ENCODE results near the gene TMEM184B. TPM values are rescaled to one million over a fixed set of nuclear protein-coding genes. Genes with fewer than 3 reads are reported as not detected.

TMEM184B gene
- total and polyA plus RNA-seq, 10 of the 15 experiments (the other 5 are each of a cell fraction or from before 2014, with no cell fraction given): 0.56 to 22.4 (median 7.9) TPM

- H3K79me2 ChIP-seq (ENCODE audit: control insufficient read depth, insufficient read depth, low read length): no peaks in the 10 kb centered on the region
- H3K4me3 ChIP-seq: no peak overlapping the region
- no peak overlapping the region for H2AFZ ChIP-seq (ENCODE audit: control insufficient read depth, low read depth, low read length)
- DNase-seq (ENCODE audit: low read depth, low spot score) (no peak), ATAC-seq (no peak), FAIRE-seq (no peak)
- no peaks in the 10 kb centered on the region for H3K9me3 ChIP-seq (replicated peaks; ENCODE audit: control insufficient read depth, insufficient read depth, low read length)
- ChIA-PET POLR2A (no interaction called here), SMC1A (ENCODE audit: uncharacterized antibody, unreplicated experiment) (interaction anchor here (0.9 to 1.1 kb wide), 2 partner anchors 33 to 244 kb away, joined by 3 read pairs; no protein-coding TSS in a partner anchor), RAD21 (ENCODE audit: unreplicated experiment) (no interaction called here), CTCF (interaction anchor here (1.4 kb wide), 1 partner anchor 9 kb away, joined by 4 read pairs; no protein-coding TSS in a partner anchor)
- in situ Hi-C loops (cut with MboI) (no loop called here), intact Hi-C loops (cut with micrococcal nuclease; ENCODE audit: unreplicated experiment) (loop anchor here (10.0 kb wide), 1 partner anchor 279 kb away; the partner anchor contains the start of gene DMC1)
- H3K36me3 ChIP-seq (ENCODE audit: control insufficient read depth in 2 of 2, insufficient read depth in 2 of 2, low read length in 1 of 2): peaks cover 26 to 58% of the 10 kb centered on the region in 2 experiments
- H3K4me2 ChIP-seq (ENCODE audit: control insufficient read depth, insufficient read depth): no peak overlapping the region
- H3K27me3 ChIP-seq (replicated peaks in 1 of 2; ENCODE audit: control insufficient read depth in 2 of 2, insufficient read depth in 2 of 2, low read length in 1 of 2): no peaks in the 10 kb centered on the region
- TF ChIP-seq POLR2AphosphoS2 (IDR thresholded peaks at IDR 0.05; ENCODE audit: low read depth, low read length) (no peak), ZBTB4 (CRISPR knock-in tag; IDR thresholded peaks at IDR 0.05) (no peak), CTCF (IDR thresholded peaks at IDR 0.05 in 2 of 3, conservative IDR thresholded peaks at IDR 0.05 in 1 of 3; ENCODE audit: control insufficient read depth in 2 of 3, extremely low read depth in 1 of 3, insufficient read depth in 1 of 3, low read depth in 3 of 3, low read length in 3 of 3) (no peak), BCLAF1 (IDR thresholded peaks at IDR 0.05) (no peak), BCL11A (IDR thresholded peaks at IDR 0.05; ENCODE audit: low read depth, low read length) (no peak), BCL3 (IDR thresholded peaks at IDR 0.05; ENCODE audit: borderline replicate concordance, insufficient read depth, low read depth, low read length, poor library complexity, severe bottlenecking) (no peak), POU2F2 (IDR thresholded peaks at IDR 0.05; ENCODE audit: borderline replicate concordance, low read depth, low read length) (no peak)
- H4K20me1 ChIP-seq (ENCODE audit: control insufficient read depth, insufficient read depth): no peaks in the 10 kb centered on the region
- no peaks in the 10 kb centered on the region for H3K4me1 ChIP-seq (ENCODE audit: control insufficient read depth, insufficient read depth, low read length)
- BruUV-seq (replicated peaks): no TSS peak
- no peak overlapping the region for H3K27ac ChIP-seq (ENCODE audit: control insufficient read depth, insufficient read depth)
- WGBS (ENCODE audit: insufficient coverage, insufficient replicate concordance, low lambda C conversion rate, missing lambda C conversion rate): 93% methylated on average over 9 of the region's 9 CpGs
- no peak overlapping the region for H3K9ac ChIP-seq (ENCODE audit: control insufficient read depth, insufficient read depth, low read length)
Observed at GRCh38 chr22:38295863-38296262, 23.1 kb upstream of the TMEM184B start.

All from GM12878 (cell line).